Measurements from ENCODE around the gene FCRL5.
"Not testable (repeated sequence)": the region's sequence is repeated elsewhere in the genome, so short reads cannot be mapped to it uniquely, and the experiment has no call there.

The FCRL5 gene

DNA sequence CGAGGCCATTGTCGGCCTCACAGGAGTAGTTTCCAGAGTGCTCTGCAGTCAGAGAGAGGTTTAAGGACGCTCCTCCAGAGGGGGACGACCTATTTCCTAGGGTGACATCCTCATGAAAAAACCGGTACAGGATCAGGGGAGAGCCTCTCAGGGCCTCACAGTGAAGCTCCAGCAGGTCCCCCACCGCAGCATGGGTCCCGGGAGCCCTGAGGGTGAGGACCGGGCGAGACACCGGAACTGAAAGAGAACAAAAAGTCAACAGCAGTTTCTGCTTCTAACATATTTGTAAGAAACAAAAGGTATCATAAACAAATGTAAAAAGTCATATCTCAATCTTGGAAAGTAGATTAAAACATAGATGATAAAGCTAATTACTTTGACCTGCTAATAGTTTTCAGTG is 31.3 kb downstream of the FCRL5 start:
- DNase-seq = no peak

DNA sequence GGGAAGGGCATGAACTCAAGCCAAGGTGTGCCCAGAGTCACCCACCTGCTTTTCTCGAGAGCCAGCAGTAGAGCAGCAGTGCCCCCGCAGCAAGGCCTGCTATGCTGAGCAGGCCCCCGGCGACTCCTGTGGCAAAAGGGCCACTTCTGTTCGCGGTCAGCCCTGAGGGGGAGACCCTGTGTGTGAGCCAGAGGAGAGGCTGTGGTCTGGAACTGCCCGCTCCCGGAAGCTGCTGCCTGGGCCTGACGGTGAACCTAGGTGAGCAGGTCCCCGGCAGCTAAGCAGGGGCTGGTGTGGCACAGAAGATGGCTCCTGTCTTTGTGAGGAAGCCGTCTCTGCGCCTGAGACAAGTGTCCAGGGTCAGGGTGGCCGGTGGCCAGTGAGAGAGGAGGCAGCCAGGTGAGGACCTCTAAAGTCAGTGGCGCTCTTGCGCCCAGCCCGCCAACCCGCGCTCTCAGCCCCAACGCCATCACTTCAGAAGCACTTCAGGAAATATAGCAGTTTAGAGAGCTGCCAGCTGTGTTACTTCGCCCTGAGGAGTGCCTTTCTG is 31.9 kb downstream of the FCRL5 start:
- no peak for DNase-seq

GRCh38 chr1:157519451-157519850 is 32.9 kb downstream of the FCRL5 start:
- no peak for DNase-seq

- DNase-seq = no peak
Measured at GRCh38 chr1:157517016-157517415, 35.3 kb downstream of the FCRL5 start.

DNA sequence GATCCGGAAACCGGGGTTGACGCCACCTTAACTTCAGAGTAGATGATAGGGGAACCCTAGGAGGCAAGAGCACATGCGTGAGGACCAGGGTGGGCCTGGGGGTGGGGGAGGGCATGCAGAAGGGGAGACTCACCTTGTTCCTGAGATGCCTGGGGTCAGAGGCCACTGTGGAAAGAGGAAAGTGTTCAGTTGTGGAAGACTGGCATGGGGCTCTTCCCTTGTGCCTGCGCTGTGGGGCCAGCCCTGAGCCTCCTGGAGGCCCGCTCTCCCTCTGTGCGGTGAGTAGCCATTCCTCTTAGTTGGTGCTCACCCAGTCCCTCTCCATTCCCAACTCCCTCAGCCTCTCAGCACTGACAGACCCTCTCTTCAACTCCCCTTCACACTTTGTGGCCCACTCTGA is 36.6 kb downstream of the FCRL5 start:
- no peak for DNase-seq

DNA sequence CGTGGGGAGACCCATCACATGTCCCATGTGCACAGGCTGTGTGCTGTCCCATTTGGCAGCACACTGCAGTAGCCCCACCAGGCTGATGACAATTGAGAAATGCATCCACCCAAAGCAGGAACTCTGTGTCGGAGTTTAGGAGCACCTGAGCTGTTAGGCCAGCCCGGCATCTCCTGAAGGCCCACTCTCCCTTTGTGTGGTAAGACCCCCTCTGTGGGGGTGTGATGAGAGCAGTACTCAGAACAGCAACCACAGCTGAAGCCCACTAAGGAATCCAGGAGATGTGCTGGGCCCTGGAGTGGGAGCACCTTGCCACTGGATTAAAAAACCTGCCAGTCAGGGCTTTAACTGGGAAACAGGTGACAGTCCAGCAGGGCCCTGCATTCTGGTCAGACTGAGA is 37.2 kb downstream of the FCRL5 start:
- no peak for DNase-seq

DNA sequence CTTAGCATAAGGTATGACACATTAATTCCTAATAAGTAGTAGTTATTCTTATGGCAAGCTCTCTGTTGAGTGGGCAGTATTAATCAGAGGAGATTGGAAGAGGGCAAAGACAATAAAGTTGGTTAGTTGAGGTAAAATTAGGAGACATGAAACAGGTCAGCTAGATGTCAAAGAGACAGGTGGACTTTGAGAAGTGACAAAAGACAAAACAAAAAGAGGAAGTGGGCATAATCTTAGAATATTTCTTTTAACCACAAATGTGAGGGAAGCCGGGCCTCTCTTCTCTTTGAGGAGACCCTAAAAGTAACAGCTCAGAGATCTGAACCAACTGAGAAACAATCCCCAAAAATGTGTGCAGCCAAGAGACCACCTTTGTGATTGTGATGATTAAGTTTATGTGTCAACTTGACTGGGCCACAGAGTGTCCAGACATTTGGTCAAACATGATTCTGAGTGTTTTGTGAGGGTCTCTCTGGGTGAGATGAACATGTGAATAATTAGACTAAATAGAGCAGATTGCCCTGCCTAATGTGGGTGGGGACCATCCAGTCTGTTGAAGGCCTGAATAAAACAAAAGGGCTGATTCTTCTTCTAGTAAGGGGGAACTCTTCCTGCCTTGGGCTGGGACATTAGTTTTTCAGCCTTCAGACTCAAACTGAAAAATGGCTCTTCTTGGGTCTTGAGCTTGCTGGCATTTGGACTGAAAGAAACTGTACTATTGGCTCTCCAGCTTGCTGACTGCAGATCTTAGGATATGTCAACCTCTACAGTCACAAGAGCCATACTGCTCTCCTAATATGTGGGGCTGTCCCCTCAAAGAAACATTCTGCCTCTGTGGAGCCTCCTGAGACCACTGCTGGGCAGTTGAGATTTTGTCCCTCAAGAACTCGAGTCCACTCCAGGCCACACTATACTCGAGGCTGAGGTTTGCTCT is 40.0 kb downstream of the FCRL5 start:
- DNase-seq = no peak

- no peak for DNase-seq
Measured at GRCh38 chr1:157509546-157510232, 42.6 kb downstream of the FCRL5 start.

GRCh38 chr1:157505481-157506272 is 46.6 kb downstream of the FCRL5 start:
- DNase-seq = peak; percentile 44

DNA sequence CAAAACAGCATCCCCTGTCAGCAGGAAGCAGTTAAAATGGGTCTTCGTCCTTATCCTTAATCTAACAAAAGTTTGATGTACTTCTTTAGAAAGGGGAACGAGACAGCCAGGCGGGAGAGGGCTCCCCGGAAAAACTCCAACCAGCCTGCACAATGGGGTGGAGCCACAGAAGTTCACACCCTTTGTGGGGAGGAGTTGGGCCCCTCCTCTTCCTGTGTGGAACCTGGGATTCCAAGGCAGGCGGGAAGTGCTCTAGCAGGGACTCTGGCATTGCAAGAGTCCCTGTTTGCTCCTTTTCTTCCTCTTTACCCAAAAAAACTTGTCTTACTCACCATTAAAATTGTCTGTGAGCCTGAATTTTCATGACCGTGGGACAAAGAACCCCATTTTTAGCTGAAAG is 47.7 kb downstream of the FCRL5 start:
- no peak for DNase-seq

GRCh38 chr1:157499521-157499920 is 52.8 kb downstream of the FCRL5 start:
- DNase-seq = no peak

DNA sequence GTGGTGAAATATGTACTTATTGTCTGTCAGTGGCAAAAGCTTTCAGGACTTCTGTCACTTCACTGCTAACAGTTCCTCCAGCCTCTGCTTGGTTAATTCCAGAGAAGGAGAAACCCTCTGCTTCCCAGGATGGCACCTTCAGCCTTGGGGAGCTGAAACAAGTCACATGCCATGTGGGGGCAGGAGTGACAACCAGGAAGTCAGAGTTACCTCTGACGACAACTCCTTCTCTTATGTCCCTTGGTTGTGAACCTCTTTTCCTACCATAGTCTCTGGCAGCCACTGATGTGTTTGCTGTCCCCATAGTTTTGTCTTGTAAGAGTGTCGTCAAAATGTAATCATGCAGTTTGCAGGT is 53.6 kb downstream of the FCRL5 start:
- no peak for DNase-seq

DNA sequence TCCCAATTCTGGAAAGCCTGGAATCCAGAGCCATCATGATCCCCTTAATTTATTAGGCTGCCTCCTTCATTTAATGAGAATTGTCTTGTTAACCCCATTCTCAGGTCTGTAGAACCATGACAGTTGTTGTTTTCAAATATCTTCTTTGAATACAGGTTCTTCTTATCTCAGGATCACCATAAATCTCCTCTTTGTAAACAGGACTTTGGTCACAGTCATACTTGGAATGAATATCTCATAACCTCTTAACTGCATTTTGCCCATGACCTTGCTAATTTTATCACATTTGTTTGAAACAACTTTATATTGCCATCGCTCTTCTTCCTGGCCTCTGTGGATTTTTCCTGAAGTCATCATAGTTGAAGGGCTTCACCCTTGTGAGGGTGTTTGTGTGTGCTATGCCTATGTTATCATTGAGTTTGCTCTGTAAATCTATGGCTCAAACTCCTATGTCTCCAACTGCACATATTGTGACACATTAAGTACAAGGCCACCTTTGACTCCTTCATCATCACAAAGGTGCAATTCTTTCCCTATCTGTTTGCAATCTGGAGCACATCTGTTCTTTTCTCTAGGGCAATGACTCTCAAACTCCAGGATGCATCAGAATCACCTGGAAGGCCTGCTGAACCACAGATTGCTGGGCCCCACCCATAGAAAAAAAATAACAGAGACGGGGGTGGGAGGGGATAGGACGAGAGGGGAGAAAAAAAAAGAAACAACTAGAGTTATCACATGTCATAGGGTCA is 54.2 kb downstream of the FCRL5 start:
- DNase-seq = no peak

- no peak for DNase-seq
Measured at GRCh38 chr1:157497284-157497683, 55.0 kb downstream of the FCRL5 start.

GRCh38 chr1:157496121-157496526 is 56.2 kb downstream of the FCRL5 start:
- DNase-seq = peak; percentile 63

DNA sequence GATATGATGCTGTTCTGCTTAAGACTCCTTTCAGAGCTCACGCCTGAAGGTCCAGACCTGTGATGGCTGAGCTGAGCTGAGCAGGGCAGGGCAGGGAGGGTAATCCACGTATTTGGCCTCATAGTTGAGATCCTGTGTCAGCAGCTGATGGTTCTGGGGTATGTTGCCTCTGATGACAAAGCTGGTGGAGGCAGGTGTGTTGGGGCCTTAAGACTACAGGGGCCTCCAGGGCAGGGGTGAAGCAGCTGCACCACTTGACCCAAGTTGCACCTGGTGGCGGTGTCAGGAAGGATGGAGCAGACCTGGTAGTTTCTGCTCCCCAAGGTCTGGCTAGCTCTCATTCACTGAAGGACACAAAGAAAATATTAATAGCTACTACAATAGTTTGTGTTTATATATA is 57.0 kb downstream of the FCRL5 start:
- no peak for DNase-seq

GRCh38 chr1:157494093-157494492 is 58.2 kb downstream of the FCRL5 start:
- no peak for DNase-seq

DNA sequence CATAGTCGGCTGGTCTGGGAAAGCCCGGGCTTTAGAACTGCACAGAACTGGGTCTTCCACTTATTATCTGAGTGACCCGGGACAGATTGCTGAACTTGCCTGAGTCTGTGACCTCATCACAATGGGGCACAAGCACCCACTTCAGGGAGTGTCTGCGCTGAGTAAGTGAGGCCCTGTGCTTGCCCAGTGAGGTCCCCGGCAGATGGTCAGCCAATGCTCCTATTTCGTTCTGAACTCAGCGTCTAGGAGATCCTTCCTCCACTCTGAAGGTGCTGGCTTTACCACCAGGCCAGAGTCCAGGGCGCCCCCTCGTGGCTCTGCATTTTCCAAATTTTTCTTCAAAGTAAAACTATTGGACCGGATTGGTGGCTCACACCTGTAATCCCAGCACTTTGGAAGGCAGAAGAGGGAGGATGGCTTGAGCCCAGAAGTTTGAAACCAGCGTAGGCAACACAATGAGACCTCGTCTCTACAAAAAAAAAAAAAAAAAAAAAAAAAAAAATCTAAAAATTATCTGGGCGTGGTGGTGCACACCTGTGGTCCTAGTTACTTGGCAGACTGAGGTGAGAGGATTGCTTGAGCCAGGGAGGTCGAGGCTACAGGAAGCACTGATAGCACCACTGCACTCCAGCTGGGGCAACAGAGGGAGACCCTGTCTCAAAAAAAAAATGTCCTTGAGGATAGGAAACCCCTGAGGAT is 61.7 kb downstream of the FCRL5 start:
- DNase-seq = peak; percentile 73

DNA sequence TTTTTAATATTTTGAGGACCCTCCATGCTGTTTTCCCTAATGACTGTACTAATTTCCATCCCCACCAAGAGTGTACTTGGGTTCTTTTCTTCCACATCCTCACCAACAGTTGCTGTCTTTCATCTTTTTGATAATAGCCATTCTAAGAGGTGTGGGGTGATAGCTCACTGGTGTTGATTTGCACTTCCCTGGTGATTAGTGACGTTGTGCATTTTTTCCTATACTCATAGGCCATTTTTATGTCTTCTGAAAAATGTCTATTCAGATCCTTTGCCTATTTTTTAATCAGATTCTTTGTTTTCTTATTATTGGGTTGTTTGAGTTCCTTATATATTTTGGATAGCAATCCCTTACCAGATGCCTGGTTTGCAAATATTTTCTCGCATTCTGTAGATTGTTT is 64.2 kb downstream of the FCRL5 start:
- no peak for DNase-seq

DNA sequence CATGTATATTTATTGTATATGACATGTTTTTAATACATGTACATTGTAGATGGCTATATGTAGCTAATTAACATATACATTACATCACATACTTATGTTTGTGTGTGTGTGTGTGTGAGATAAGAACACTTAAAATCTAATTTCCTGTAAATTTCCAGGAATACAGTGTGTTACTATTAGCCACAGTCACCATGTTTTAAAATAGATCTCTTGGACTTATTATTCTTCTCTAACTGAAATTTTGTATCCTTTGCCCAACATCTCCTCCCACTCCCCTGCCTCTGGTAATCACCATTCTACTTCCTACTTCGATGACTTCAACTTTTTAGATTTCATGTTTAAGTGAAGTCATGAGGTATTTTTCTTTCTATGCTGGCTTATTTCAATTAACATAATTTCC is 64.8 kb downstream of the FCRL5 start:
- DNase-seq = no peak

- DNase-seq = no peak
Measured at GRCh38 chr1:157487096-157487495, 65.2 kb downstream of the FCRL5 start.

DNA sequence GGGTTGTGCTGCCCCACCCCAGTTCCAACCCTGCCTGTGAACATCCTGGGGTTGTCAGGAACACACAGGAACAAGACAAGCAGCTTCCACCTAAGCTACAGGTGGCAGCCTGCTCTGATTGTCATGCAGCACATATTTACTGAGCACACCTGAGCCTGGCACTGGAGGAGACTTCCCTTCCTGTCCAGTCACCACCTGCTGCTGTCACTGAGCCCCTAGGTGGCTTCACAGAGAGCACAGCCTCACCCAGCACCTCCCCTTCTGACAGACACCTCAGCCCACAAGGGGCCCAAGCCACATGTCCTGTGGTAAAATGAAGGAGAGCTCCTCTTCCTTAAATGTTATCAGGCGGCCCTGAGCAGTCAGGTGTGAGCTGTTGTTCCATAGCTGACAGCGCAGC is 65.9 kb downstream of the FCRL5 start:
- DNase-seq = not testable (repeated sequence)

Data from activated CD4-positive, alpha-beta T cell treated with anti-CD3 and anti-CD28 coated beads, Interleukin-2, Interleukin-6, amounts not matched to agents 100 ng/mL and 50 ng/mL, durations not matched to agents 16 hours and 8 hours (primary cell).